ENCODE measurements around the gene RCOR1.
"Not testable (repeated sequence)": the region's sequence is repeated elsewhere in the genome, so short reads cannot be mapped to it uniquely, and the experiment has no call there.

Gene RCOR1

GRCh38 chr14:102591944-102592762, at the start of gene RCOR1:
Gene RCOR1 (plus strand): TSS chr14:102592649. CDS start chr14:102592887, 238 bp downstream.
- peak; percentile 98 for DNase-seq

- DNase-seq, result no peak
Observed at GRCh38 chr14:102544046-102544746, 48.3 kb upstream of the RCOR1 start.

GRCh38 chr14:102544747-102545460, 47.5 kb upstream of the RCOR1 start:
- peak in 1 of 2 donors; percentile 23 for DNase-seq

- no peak for DNase-seq
Observed at GRCh38 chr14:102545461-102546265, 46.8 kb upstream of the RCOR1 start.

- DNase-seq, result no peak
Observed at GRCh38 chr14:102548616-102549240, 43.7 kb upstream of the RCOR1 start.

- DNase-seq, result not testable (repeated sequence)
Observed at GRCh38 chr14:102550927-102551401, 41.5 kb upstream of the RCOR1 start.

- no peak for DNase-seq
Observed at GRCh38 chr14:102551995-102552705, 40.3 kb upstream of the RCOR1 start.

- peak; percentile 59 to 64 for DNase-seq
Observed at GRCh38 chr14:102554821-102555819, 37.3 kb upstream of the RCOR1 start.

- no peak for DNase-seq
Observed at GRCh38 chr14:102556098-102556677, 36.3 kb upstream of the RCOR1 start.

- no peak for DNase-seq
Observed at GRCh38 chr14:102557434-102558226, 34.8 kb upstream of the RCOR1 start.

- DNase-seq, result no peak
Observed at GRCh38 chr14:102558556-102558955, 33.9 kb upstream of the RCOR1 start.

- DNase-seq, result no peak
Observed at GRCh38 chr14:102560458-102561261, 31.8 kb upstream of the RCOR1 start.

- DNase-seq, result peak; percentile 11 to 68
Observed at GRCh38 chr14:102565331-102565887, 27.0 kb upstream of the RCOR1 start.

- no peak for DNase-seq
Observed at GRCh38 chr14:102565959-102566358, 26.5 kb upstream of the RCOR1 start.

- DNase-seq, result peak; percentile 49 to 60
Observed at GRCh38 chr14:102568115-102568614, 24.3 kb upstream of the RCOR1 start.

- DNase-seq, result no peak
Observed at GRCh38 chr14:102570334-102570995, 22.0 kb upstream of the RCOR1 start.

- DNase-seq, result no peak
Observed at GRCh38 chr14:102571043-102571442, 21.4 kb upstream of the RCOR1 start.

Measured in CD4-positive, alpha-beta T cell treated with Interleukin-4 for 1 hour (primary cell).